GM12878 (cell line): ENCODE data around the gene PTPDC1. TPM values are rescaled to one million over a fixed set of nuclear protein-coding genes. Genes with fewer than 3 reads are reported as not detected.

ENCODE experiments used
- ATAC-seq: fragments of 200-7000 bp; cut with Tn5 transposase; 3 replicates; pipeline ENCODE4 v1.9.1; 2020; ENCODE audit warnings: mild to moderate bottlenecking, moderate library complexity
- BruUV-seq: library from RNA; stranded (reverse); fragments of 400-500 nt; replicated peaks from 2 replicates; lab custom pipeline; 2021; lab: Mats Ljungman, UMichigan
- CTCF ChIA-PET: fragments of 300-600 bp; sonication (Branson Sonifier 250); formaldehyde crosslinking; extraction: SDS; loops from one replicate; lab custom pipeline; 2021; ENCODE audit warnings: inconsistent platforms; lab: Yijun Ruan, JAX
- POLR2A ChIA-PET: fragments of 350-600 bp; formaldehyde crosslinking; extraction: SDS; loops from one replicate; lab custom pipeline; 2021; ENCODE audit warnings: inconsistent platforms; lab: Charles Lee
- RAD21 ChIA-PET: fragments of 300-600 bp; sonication (Branson Sonifier 250); formaldehyde crosslinking; loops from one replicate; lab custom pipeline; 2023; ENCODE audit warnings: antibody characterized with exemption; ENCODE audit not compliant: unreplicated experiment; lab: Charles Lee
- SMC1A ChIA-PET: fragments of 300-600 bp; sonication (Branson Sonifier 250); formaldehyde crosslinking; loops from one replicate; lab custom pipeline; 2023; ENCODE audit not compliant: unreplicated experiment, uncharacterized antibody; lab: Charles Lee
- DNase-seq: peaks from one replicate; pipeline ENCODE4 v3.0.0-alpha.2; 2011; ENCODE audit warnings: low read depth, low spot score
- FAIRE-seq: peaks from 3 replicates; lab custom pipeline; 2011; peaks lifted over from hg19 to GRCh38; lab: Jason Lieb, UNC
- H2AFZ ChIP-seq: 2 replicates; pipeline ENCODE4 v1.6.0; 2011; ENCODE audit warnings: low read depth, low read length, control low read depth; ENCODE audit not compliant: control insufficient read depth
- H3K27ac ChIP-seq: 2 replicates; pipeline ENCODE4 v1.5.1; 2011; ENCODE audit warnings: control low read depth; ENCODE audit not compliant: control insufficient read depth, insufficient read depth
- H3K27me3 ChIP-seq, 2 experiments: replicated peaks in 1 of 2; 2 replicates each; pipeline versions ENCODE4 v1.6.0 to v1.6.1; 2011; ENCODE audit warnings: low read length in 1 of 2; ENCODE audit not compliant: control insufficient read depth in 2 of 2, insufficient read depth in 2 of 2
- H3K36me3 ChIP-seq, 2 experiments: 2 replicates each; pipeline ENCODE4 v1.5.1; 2011; ENCODE audit warnings: low read length in 1 of 2; ENCODE audit not compliant: control insufficient read depth in 2 of 2, insufficient read depth in 2 of 2
- H3K4me1 ChIP-seq: 2 replicates; pipeline ENCODE4 v1.6.1; 2011; ENCODE audit warnings: mild to moderate bottlenecking, low read length, moderate library complexity, mixed read lengths; ENCODE audit not compliant: control insufficient read depth, insufficient read depth
- H3K4me2 ChIP-seq: 2 replicates; pipeline ENCODE4 v1.6.0; 2011; ENCODE audit warnings: control low read depth; ENCODE audit not compliant: control insufficient read depth, insufficient read depth
- H3K4me3 ChIP-seq: fragments of 200-600 bp; sonication (generic); 2 replicates; pipeline ENCODE4 v1.5.1; 2016
- H3K79me2 ChIP-seq: 2 replicates; pipeline ENCODE4 v1.6.0; 2011; ENCODE audit warnings: low read length; ENCODE audit not compliant: control insufficient read depth, insufficient read depth
- H3K9ac ChIP-seq: 2 replicates; pipeline ENCODE4 v1.8.0; 2011; ENCODE audit warnings: low read length, control low read depth, mixed read lengths; ENCODE audit not compliant: control insufficient read depth, insufficient read depth
- H3K9me3 ChIP-seq: replicated peaks from 3 replicates; pipeline ENCODE4 v1.5.1; 2011; ENCODE audit warnings: mild to moderate bottlenecking, low read length; ENCODE audit not compliant: control insufficient read depth, insufficient read depth
- H4K20me1 ChIP-seq: 2 replicates; pipeline ENCODE4 v1.6.0; 2011; ENCODE audit not compliant: control insufficient read depth, insufficient read depth
- BMI1 ChIP-seq: fragments of 450-650 bp; IDR thresholded peaks from 2 replicates; pipeline ENCODE4 v1.6.1; 2016; ENCODE audit warnings: mild to moderate bottlenecking, moderate library complexity, borderline replicate concordance
- CUX1 ChIP-seq: IDR thresholded peaks from 2 replicates; pipeline ENCODE4 v1.6.1; 2012; ENCODE audit warnings: improper control_type of control experiment, low read depth, low read length; ENCODE audit not compliant: insufficient replicate concordance
- KLF5 ChIP-seq: fragments of 450-650 bp; IDR thresholded peaks from 2 replicates; pipeline ENCODE4 v1.6.1; 2014; ENCODE audit warnings: mild to moderate bottlenecking; ENCODE audit not compliant: partially characterized antibody
- TAF1 ChIP-seq: IDR thresholded peaks from 2 replicates; pipeline ENCODE4 v1.6.1; 2011; ENCODE audit warnings: mild to moderate bottlenecking, low read depth, low read length, borderline replicate concordance
- ZNF24 ChIP-seq: fragments of 450-650 bp; IDR thresholded peaks from 2 replicates; pipeline ENCODE4 v1.6.1; 2017; ENCODE audit warnings: antibody characterized with exemption, mild to moderate bottlenecking
- ZNF384 ChIP-seq: IDR thresholded peaks from 2 replicates; pipeline ENCODE4 v1.6.1; 2012; ENCODE audit warnings: low read depth, mild to moderate bottlenecking, low read length, improper control_type of control experiment, borderline replicate concordance
- WGBS: methylation state at CpG from one replicate; pipeline ENCODE4 v1.1.6; 2016; ENCODE audit warnings: low lambda C conversion rate; ENCODE audit not compliant: insufficient replicate concordance, insufficient coverage; ENCODE audit errors: missing lambda C conversion rate; 5-methylcytosine and 5-hydroxymethylcytosine counted together
- in situ Hi-C: fragments of 300-500 bp; cut with MboI; formaldehyde crosslinking; loops from 9 replicates; pipeline ENCODE4 v1.14.3; 2018; ENCODE audit warnings: mixed read lengths
- intact Hi-C: fragments of 100-400 bp; cut with micrococcal nuclease; formaldehyde crosslinking; loops from one replicate; pipeline ENCODE4 v1.14.2; 2022; ENCODE audit not compliant: unreplicated experiment
- polyA plus RNA-seq, 11 experiments: library from polyadenylated mRNA; depleted of rRNA in 4 of 11; unstranded in 6 of 11; stranded (reverse) in 5 of 11; fragments of >200 nt; fragmentation: Nextera tagmentation in 4 of 11; fragmentation: Illumina TruSeq in 1 of 11; extraction: Ambion mirVana in 4 of 11; extraction: Trizol in 1 of 11; gene quantifications; 1 replicate in 1 of 11; 2 replicates in 10 of 11; pipeline versions ENCODE4 v1.2.1 to v1.2.3, GENCODE V29; 2011 to 2016; ENCODE audit warnings: inconsistent platforms in 2 of 11, missing spikeins in 2 of 11, low read depth in 1 of 11
- total RNA-seq, 4 experiments: library from RNA; depleted of rRNA in 3 of 4; stranded (reverse); fragments of >200 nt in 3 of 4; fragmentation: Illumina TruSeq in 1 of 4; extraction: Trizol in 1 of 4; gene quantifications; 2 replicates each; pipeline versions ENCODE4 v1.2.1 to v1.2.3, GENCODE V29; 2013 to 2021

The PTPDC1 gene
- total and polyA plus RNA-seq, 10 of the 15 experiments (the other 5 are each of a cell fraction or from before 2014, with no cell fraction given): 1.2 to 4.5 (median 2.9) TPM

GRCh38 chr9:94110821-94111252, 26.6 kb downstream of the PTPDC1 start (continued):
- TF ChIP-seq ZNF384: no peak
- no peak for TF ChIP-seq TAF1

- FAIRE-seq (no peak), ATAC-seq (no peak), DNase-seq (no peak)
- Histone ChIP-seq H3K4me2 (no peak overlapping the region), H3K9ac (no peak overlapping the region), H4K20me1 (no peaks in the 10 kb centered on the region), H2AFZ (no peak overlapping the region), H3K4me3 (no peak overlapping the region), H3K27me3 (no peaks in the 10 kb centered on the region), H3K9me3 (no peaks in the 10 kb centered on the region), H3K4me1 (no peaks in the 10 kb centered on the region), H3K36me3 (no peaks in the 10 kb centered on the region), H3K27ac (no peak overlapping the region), H3K79me2 (no peaks in the 10 kb centered on the region)
- CTCF ChIA-PET: no interaction called here
- WGBS: 52% methylated on average over 2 of the region's 2 CpGs
- intact Hi-C loops (no loop called here), in situ Hi-C loops (no loop called here)
- POLR2A ChIA-PET: no interaction called here
- no TSS peak for BruUV-seq
- RAD21 ChIA-PET: no interaction called here
- SMC1A ChIA-PET: no interaction called here
- no peak for TF ChIP-seq KLF5
Measured at GRCh38 chr9:94111446-94111845, 27.2 kb downstream of the PTPDC1 start.

- H3K4me3 ChIP-seq: no peak overlapping the region
- FAIRE-seq (no peak), DNase-seq (no peak), ATAC-seq (no peak)
- H3K4me2 ChIP-seq: no peak overlapping the region
- ChIA-PET SMC1A (no interaction called here), CTCF (no interaction called here), RAD21 (no interaction called here), POLR2A (no interaction called here)
- intact Hi-C loops (no loop called here), in situ Hi-C loops (no loop called here)
- no peak overlapping the region for H3K9ac ChIP-seq
- H4K20me1 ChIP-seq: no peaks in the 10 kb centered on the region
- no peaks in the 10 kb centered on the region for H3K27me3 ChIP-seq
- no peak overlapping the region for H3K27ac ChIP-seq
- no peaks in the 10 kb centered on the region for H3K4me1 ChIP-seq
- no peaks in the 10 kb centered on the region for H3K79me2 ChIP-seq
- H3K36me3 ChIP-seq: no peaks in the 10 kb centered on the region
- no peak overlapping the region for H2AFZ ChIP-seq
- 80% methylated on average over 8 of the region's 8 CpGs for WGBS
- no TSS peak for BruUV-seq
- H3K9me3 ChIP-seq: no peaks in the 10 kb centered on the region
- no peak for TF ChIP-seq ZNF24
- no peak for TF ChIP-seq CUX1
- TF ChIP-seq BMI1: no peak
Measured at GRCh38 chr9:94112716-94113465, 28.6 kb downstream of the PTPDC1 start.
